ENCODE data around the gene SNX1.

- TF ChIP-seq GRHL1 (CRISPR knock-in tag; conservative IDR thresholded peaks at IDR 0.05) (no peak), BCLAF1 (IDR thresholded peaks at IDR 0.05) (no peak), FUBP1 (CRISPR knock-in tag; IDR thresholded peaks at IDR 0.05; ENCODE audit: borderline replicate concordance) (no peak), JUNB (CRISPR knock-in tag; IDR thresholded peaks at IDR 0.05; ENCODE audit: borderline replicate concordance) (no peak), HMGXB4 (CRISPR knock-in tag; IDR thresholded peaks at IDR 0.05; ENCODE audit: borderline replicate concordance in 1 of 2, low read depth in 1 of 2) (no peak), NCOA1 (CRISPR knock-in tag; IDR thresholded peaks at IDR 0.05) (no peak), SRF (IDR thresholded peaks at IDR 0.05; ENCODE audit: low read depth, low read length) (no peak), KDM1A (CRISPR knock-in tag; IDR thresholded peaks at IDR 0.05) (no peak), DRAP1 (CRISPR knock-in tag; IDR thresholded peaks at IDR 0.05) (no peak), ZKSCAN8 (CRISPR knock-in tag; IDR thresholded peaks at IDR 0.05; ENCODE audit: borderline replicate concordance) (no peak), ZBTB33 (CRISPR knock-in tag; IDR thresholded peaks at IDR 0.05) (no peak), CTCF (CRISPR knock-in tag; IDR thresholded peaks at IDR 0.05) (no peak)
Observed at GRCh38 chr15:64071931-64072765, 23.6 kb upstream of the SNX1 start.

All from HepG2 (cell line).